ENCODE data around the gene CTSE.

DNA sequence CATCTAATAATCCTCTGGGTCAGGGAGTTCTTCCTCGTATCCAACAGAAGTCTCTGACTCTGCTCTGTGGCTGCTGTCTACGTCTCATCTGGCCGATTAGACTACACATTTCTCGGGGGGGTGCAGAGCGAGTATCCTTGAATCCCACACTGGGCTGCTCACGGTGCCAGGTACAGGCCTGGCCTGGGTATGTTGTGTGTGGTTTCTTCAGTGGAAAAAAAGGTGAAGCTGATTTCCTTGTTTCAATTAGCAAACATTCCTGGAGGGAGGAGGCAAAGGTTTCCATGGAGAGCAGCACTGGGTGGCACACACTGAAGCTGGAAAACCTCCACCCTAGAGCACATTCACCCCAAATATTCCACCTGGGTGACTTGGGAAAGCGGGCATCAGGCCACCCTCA lies 18.5 kb downstream of the CTSE start:
- TF ChIP-seq CTCF (conservative IDR thresholded peaks at IDR 0.05; ENCODE audit: low read depth, low read length) (no peak), EZH2 (IDR thresholded peaks at IDR 0.05; ENCODE audit: borderline replicate concordance, low read depth, low read length, poor library complexity, severe bottlenecking) (no peak)

All from A673 (cell line).